SK-N-SH treated with all-trans-retinoic acid at 6 μM for 48 hours (cell line): ENCODE results near the gene AP3D1.
"Not testable (repeated sequence)": the region's sequence is repeated elsewhere in the genome, so short reads cannot be mapped to it uniquely, and the experiment has no call there.

Experiments
- ATAC-seq: fragments of 200-7000 bp; cut with Tn5 transposase; 3 replicates; pipeline ENCODE4 v1.9.1; 2020; ENCODE audit warnings: mild to moderate bottlenecking, moderate library complexity
- ARNTL ChIP-seq: fragments of 450-650 bp; formaldehyde crosslinking; IDR thresholded peaks from 2 replicates; pipeline ENCODE4 v1.5.0; 2020; ENCODE audit warnings: low read depth, mild to moderate bottlenecking, moderate library complexity, borderline replicate concordance
- BACH2 ChIP-seq: fragments of 250-450 bp; sonication (Bioruptor Pico); IDR thresholded peaks from 2 replicates; pipeline ENCODE4 v1.9.0; 2021; ENCODE audit warnings: mild to moderate bottlenecking, borderline replicate concordance
- CREB5 ChIP-seq: fragments of 250-450 bp; sonication (Bioruptor Pico); IDR thresholded peaks from 2 replicates; pipeline ENCODE4 v1.5.1; 2020; ENCODE audit warnings: low read depth, mild to moderate bottlenecking, moderate library complexity
- CSDC2 ChIP-seq: fragments of 250-450 bp; sonication (Bioruptor Pico); IDR thresholded peaks from 2 replicates; pipeline ENCODE4 v1.5.0; 2020; ENCODE audit warnings: mild to moderate bottlenecking, moderate library complexity
- ESRRG ChIP-seq: fragments of 250-450 bp; sonication (Bioruptor Pico); IDR thresholded peaks from 2 replicates; pipeline ENCODE4 v1.6.1; 2021; ENCODE audit warnings: mild to moderate bottlenecking
- GLIS3 ChIP-seq: fragments of 250-450 bp; sonication (Bioruptor Pico); IDR thresholded peaks from 2 replicates; pipeline ENCODE4 v1.5.0; 2020; ENCODE audit warnings: mild to moderate bottlenecking, moderate library complexity
- PATZ1 ChIP-seq: fragments of 250-450 bp; sonication (Bioruptor Pico); IDR thresholded peaks from 2 replicates; pipeline ENCODE4 v1.8.0; 2020; ENCODE audit warnings: mild to moderate bottlenecking, moderate library complexity, borderline replicate concordance
- POU6F1 ChIP-seq: fragments of 250-450 bp; sonication (Bioruptor Pico); IDR thresholded peaks from 2 replicates; pipeline ENCODE4 v1.8.0; 2021; ENCODE audit warnings: low read depth, mild to moderate bottlenecking, moderate library complexity, borderline replicate concordance
- PPARA ChIP-seq: fragments of 250-450 bp; sonication (Bioruptor Pico); IDR thresholded peaks from 2 replicates; pipeline ENCODE4 v1.5.0; 2020; ENCODE audit warnings: mild to moderate bottlenecking, borderline replicate concordance
- RARB ChIP-seq: fragments of 250-450 bp; sonication (Bioruptor Pico); IDR thresholded peaks from 2 replicates; pipeline ENCODE4 v1.8.0; 2021; ENCODE audit warnings: mild to moderate bottlenecking, moderate library complexity
- TCF4 ChIP-seq: fragments of 250-450 bp; sonication (Bioruptor Pico); IDR thresholded peaks from 2 replicates; pipeline ENCODE4 v1.8.0; 2021; ENCODE audit warnings: mild to moderate bottlenecking, moderate library complexity, borderline replicate concordance
- TSHZ2 ChIP-seq: fragments of 250-450 bp; sonication (Bioruptor Pico); IDR thresholded peaks from 2 replicates; pipeline ENCODE4 v1.5.0; 2020; ENCODE audit warnings: mild to moderate bottlenecking, moderate library complexity
- ZC3H10 ChIP-seq: fragments of 250-450 bp; sonication (Bioruptor Pico); IDR thresholded peaks from 2 replicates; pipeline ENCODE4 v1.5.1; 2021; ENCODE audit warnings: mild to moderate bottlenecking, moderate library complexity
- ZFP30 ChIP-seq: fragments of 450-650 bp; formaldehyde crosslinking; IDR thresholded peaks from 2 replicates; pipeline ENCODE4 v1.5.0; 2022; ENCODE audit warnings: mild to moderate bottlenecking, moderate library complexity
- ZNF565 ChIP-seq: fragments of 450-650 bp; formaldehyde crosslinking; conservative IDR thresholded peaks from 2 replicates; pipeline ENCODE4 v1.5.0; 2020; ENCODE audit warnings: low read depth, mild to moderate bottlenecking, moderate library complexity
- ZNF8 ChIP-seq: fragments of 450-650 bp; formaldehyde crosslinking; IDR thresholded peaks from 2 replicates; pipeline ENCODE4 v1.5.0; 2020; ENCODE audit warnings: mild to moderate bottlenecking, moderate library complexity

Gene AP3D1

GRCh38 chr19:2135474-2136402 lies 15.6 kb downstream of the AP3D1 start:
- ATAC-seq, result no peak
- TF ChIP-seq ARNTL (CRISPR knock-in tag), result no peak
- TF ChIP-seq RARB (CRISPR knock-in tag), result no peak
- no peak for TF ChIP-seq POU6F1 (CRISPR knock-in tag)
- no peak for TF ChIP-seq ZC3H10 (CRISPR knock-in tag)
- TF ChIP-seq BACH2 (CRISPR knock-in tag), result no peak
- TF ChIP-seq TCF4, result no peak

GRCh38 chr19:2132731-2133490 lies 18.5 kb downstream of the AP3D1 start:
- no peak for ATAC-seq
- TF ChIP-seq PPARA (CRISPR knock-in tag), result no peak
- TF ChIP-seq ZC3H10 (CRISPR knock-in tag), result no peak
- no peak for TF ChIP-seq ARNTL (CRISPR knock-in tag)
- no peak for TF ChIP-seq CSDC2
- TF ChIP-seq ESRRG (CRISPR knock-in tag), result no peak

- no peak for TF ChIP-seq ZNF8 (CRISPR knock-in tag)
- TF ChIP-seq GLIS3, result no peak
- no peak for TF ChIP-seq RARB (CRISPR knock-in tag)
- TF ChIP-seq PPARA (CRISPR knock-in tag), result no peak
- no peak for TF ChIP-seq ZC3H10 (CRISPR knock-in tag)
- TF ChIP-seq ZFP30, result no peak
- TF ChIP-seq CREB5 (CRISPR knock-in tag), result no peak
- no peak for TF ChIP-seq ZNF565 (CRISPR knock-in tag)
- no peak for TF ChIP-seq BACH2 (CRISPR knock-in tag)
- no peak for TF ChIP-seq POU6F1 (CRISPR knock-in tag)
- TF ChIP-seq PATZ1 (CRISPR knock-in tag), result no peak
- no peak for TF ChIP-seq TSHZ2 (CRISPR knock-in tag)
- no peak for TF ChIP-seq TCF4
- ATAC-seq, result no peak
Observed at GRCh38 chr19:2132191-2132590, 19.2 kb downstream of the AP3D1 start.

GRCh38 chr19:2131012-2131975 lies 20.1 kb downstream of the AP3D1 start:
- ATAC-seq, result not testable (repeated sequence)
